WTC11 (cell line): ENCODE data around the gene XRCC5. TPM values are rescaled to one million over a fixed set of nuclear protein-coding genes. Genes with fewer than 3 reads are reported as not detected.

ENCODE experiments used
- ATAC-seq: fragments of 200-7000 bp; cut with Tn5 transposase; 2 replicates; pipeline ENCODE4 v1.10.0; 2021; ENCODE audit warnings: mild to moderate bottlenecking, moderate library complexity
- CTCF ChIA-PET: fragments of 300-600 bp; sonication (Branson Sonifier 250); formaldehyde crosslinking; loops from one replicate; lab custom pipeline; 2021; ENCODE audit warnings: antibody characterized with exemption; lab: Charles Lee
- POLR2A ChIA-PET: fragments of 350-600 bp; sonication (Branson Sonifier 250); formaldehyde crosslinking; loops from one replicate; lab custom pipeline; 2021; ENCODE audit warnings: antibody characterized with exemption; lab: Charles Lee
- DNase-seq: peaks from one replicate; pipeline ENCODE4 v3.0.0; 2021; ENCODE audit warnings: low spot score
- H3K27ac Mint-ChIP-seq: 2 replicates; pipeline ENCODE4 v1.8.0; 2021; ENCODE audit warnings: mixed read lengths
- H3K27me3 Mint-ChIP-seq: 2 replicates; pipeline ENCODE4 v1.8.0; 2021; ENCODE audit warnings: low read depth, mild to moderate bottlenecking, moderate library complexity, mixed read lengths
- H3K36me3 Mint-ChIP-seq: 2 replicates; pipeline ENCODE4 v1.8.0; 2021; ENCODE audit warnings: mixed read lengths
- H3K4me1 Mint-ChIP-seq: 2 replicates; pipeline ENCODE4 v1.8.0; 2022; ENCODE audit warnings: mixed read lengths
- H3K4me3 Mint-ChIP-seq: 2 replicates; pipeline ENCODE4 v1.8.0; 2021; ENCODE audit warnings: mild to moderate bottlenecking, moderate library complexity, mixed read lengths
- H3K9me3 Mint-ChIP-seq: 2 replicates; pipeline ENCODE4 v1.8.0; 2021; ENCODE audit warnings: mixed read lengths
- ESRRA ChIP-seq: sonication (generic); formaldehyde crosslinking; IDR thresholded peaks from 2 replicates; pipeline ENCODE4 v1.8.1; 2022; ENCODE audit warnings: mild to moderate bottlenecking, missing genetic modification reagents, borderline replicate concordance
- FOXJ3 ChIP-seq: sonication (generic); formaldehyde crosslinking; IDR thresholded peaks from 2 replicates; pipeline ENCODE4 v1.9.0; 2021; ENCODE audit warnings: missing genetic modification reagents, mild to moderate bottlenecking, borderline replicate concordance
- FOXK1 ChIP-seq: sonication (generic); formaldehyde crosslinking; IDR thresholded peaks from 2 replicates; pipeline ENCODE4 v1.8.0; 2022; ENCODE audit warnings: mild to moderate bottlenecking, moderate library complexity, missing genetic modification reagents
- GABPB1 ChIP-seq: sonication (generic); formaldehyde crosslinking; IDR thresholded peaks from 2 replicates; pipeline ENCODE4 v1.8.1; 2023; ENCODE audit warnings: mild to moderate bottlenecking, missing genetic modification reagents
- GRHL2 ChIP-seq: fragments of 250-450 bp; sonication (Bioruptor Pico); IDR thresholded peaks from 2 replicates; pipeline ENCODE4 v1.8.0; 2022; ENCODE audit warnings: mild to moderate bottlenecking, moderate library complexity; ENCODE audit not compliant: insufficient replicate concordance, severe bottlenecking
- JAZF1 ChIP-seq: fragments of 250-450 bp; sonication (Bioruptor Pico); IDR thresholded peaks from 2 replicates; pipeline ENCODE4 v1.9.0; 2021; ENCODE audit warnings: moderate library complexity, mild to moderate bottlenecking, inconsistent platforms
- NFYB ChIP-seq: sonication (generic); formaldehyde crosslinking; conservative IDR thresholded peaks from 2 replicates; pipeline ENCODE4 v1.8.0; 2022; ENCODE audit warnings: low read depth, missing genetic modification reagents
- NR1H2 ChIP-seq: sonication (generic); formaldehyde crosslinking; IDR thresholded peaks from 2 replicates; pipeline ENCODE4 v1.9.0; 2021; ENCODE audit warnings: mild to moderate bottlenecking, moderate library complexity, missing genetic modification reagents
- NR2C2 ChIP-seq: sonication (generic); formaldehyde crosslinking; IDR thresholded peaks from 2 replicates; pipeline ENCODE4 v1.8.0; 2022; ENCODE audit warnings: mild to moderate bottlenecking, missing genetic modification reagents
- OVOL2 ChIP-seq: fragments of 250-450 bp; sonication (Bioruptor Pico); IDR thresholded peaks from 2 replicates; pipeline ENCODE4 v1.9.0; 2021; ENCODE audit warnings: mild to moderate bottlenecking, borderline replicate concordance
- PRRX2 ChIP-seq: fragments of 250-450 bp; sonication (Bioruptor Pico); IDR thresholded peaks from 2 replicates; pipeline ENCODE4 v1.8.0; 2021; ENCODE audit warnings: mild to moderate bottlenecking
- RORB ChIP-seq: fragments of 250-450 bp; sonication (Bioruptor Pico); IDR thresholded peaks from 2 replicates; pipeline ENCODE4 v1.9.0; 2021; ENCODE audit warnings: mild to moderate bottlenecking
- SMAD3 ChIP-seq: sonication (generic); formaldehyde crosslinking; IDR thresholded peaks from 2 replicates; pipeline ENCODE4 v1.8.0; 2022; ENCODE audit warnings: missing genetic modification reagents, mild to moderate bottlenecking, borderline replicate concordance
- SP1 ChIP-seq: sonication (generic); formaldehyde crosslinking; conservative IDR thresholded peaks from 2 replicates; pipeline ENCODE4 v1.8.1; 2022; ENCODE audit warnings: missing genetic modification reagents
- TEAD1 ChIP-seq: sonication (generic); formaldehyde crosslinking; IDR thresholded peaks from 2 replicates; pipeline ENCODE4 v1.8.0; 2022; ENCODE audit warnings: mild to moderate bottlenecking, missing genetic modification reagents
- ZNF671 ChIP-seq: fragments of 250-450 bp; sonication (Bioruptor Pico); IDR thresholded peaks from 2 replicates; pipeline ENCODE4 v1.8.0; 2021; ENCODE audit warnings: mild to moderate bottlenecking
- total RNA-seq: library from RNA; stranded (reverse); gene quantifications from 3 replicates; pipeline ENCODE4 v1.2.3, GENCODE V29; 2021
- TF ChIP-seq, protein P1 (sequence below): sonication (generic); formaldehyde crosslinking; IDR thresholded peaks from 2 replicates; pipeline ENCODE4 v1.8.0; 2022; ENCODE audit warnings: mild to moderate bottlenecking, missing genetic modification reagents
- TF ChIP-seq, protein P2 (sequence below): fragments of 200-600 bp; IDR thresholded peaks from 2 replicates; pipeline ENCODE4 v1.8.0; 2022; ENCODE audit warnings: antibody characterized with exemption
- TF ChIP-seq, protein P3 (sequence below): sonication (generic); formaldehyde crosslinking; conservative IDR thresholded peaks from 2 replicates; pipeline ENCODE4 v1.8.1; 2022; ENCODE audit warnings: mild to moderate bottlenecking, missing genetic modification reagents
- TF ChIP-seq, protein P4 (sequence below): sonication (generic); formaldehyde crosslinking; IDR thresholded peaks from 2 replicates; pipeline ENCODE4 v1.8.0; 2022; ENCODE audit warnings: mild to moderate bottlenecking, missing genetic modification reagents
- TF ChIP-seq, protein P5 (sequence below): fragments of 250-450 bp; sonication (Bioruptor Pico); IDR thresholded peaks from 2 replicates; pipeline ENCODE4 v1.9.0; 2021; ENCODE audit warnings: mild to moderate bottlenecking, borderline replicate concordance
- TF ChIP-seq, protein P6 (sequence below): sonication (generic); formaldehyde crosslinking; IDR thresholded peaks from 2 replicates; pipeline ENCODE4 v1.8.1; 2023; ENCODE audit warnings: mild to moderate bottlenecking, missing genetic modification reagents
- TF ChIP-seq, protein P7 (sequence below): sonication (generic); formaldehyde crosslinking; IDR thresholded peaks from 2 replicates; pipeline ENCODE4 v1.8.1; 2022; ENCODE audit warnings: low read depth, missing genetic modification reagents, borderline replicate concordance
- TF ChIP-seq, protein P8 (sequence below): fragments of 250-450 bp; sonication (Bioruptor Pico); IDR thresholded peaks from 2 replicates; pipeline ENCODE4 v2.1.2; 2022; ENCODE audit warnings: mild to moderate bottlenecking, moderate library complexity

XRCC5 gene
- total RNA-seq, 1 experiment from 2014 or later, result 522 TPM

DNA sequence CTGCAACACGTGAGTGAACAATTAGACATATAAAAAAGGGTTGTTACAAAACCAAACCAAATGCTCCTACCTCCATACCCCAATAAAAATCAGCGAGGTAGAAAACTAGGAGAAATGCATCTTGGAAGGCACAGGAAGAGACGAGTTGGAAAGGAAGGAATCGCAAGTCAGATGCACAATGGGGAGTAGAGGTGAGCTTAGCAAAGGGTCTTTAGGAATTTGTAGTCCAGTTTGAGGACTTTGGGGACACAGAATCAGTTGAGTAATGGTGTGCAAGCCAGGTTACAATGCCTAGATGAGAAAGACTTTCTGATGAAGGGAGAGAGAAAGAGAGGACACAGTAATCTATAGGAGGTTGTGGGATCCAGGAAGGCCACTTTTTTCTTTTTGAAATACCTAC, 35.7 kb downstream of the XRCC5 start (continued):
- TF ChIP-seq, protein P1, sequence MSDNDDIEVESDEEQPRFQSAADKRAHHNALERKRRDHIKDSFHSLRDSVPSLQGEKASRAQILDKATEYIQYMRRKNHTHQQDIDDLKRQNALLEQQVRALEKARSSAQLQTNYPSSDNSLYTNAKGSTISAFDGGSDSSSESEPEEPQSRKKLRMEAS (CRISPR knock-in tag), result no peak
- TF ChIP-seq, protein P2, sequence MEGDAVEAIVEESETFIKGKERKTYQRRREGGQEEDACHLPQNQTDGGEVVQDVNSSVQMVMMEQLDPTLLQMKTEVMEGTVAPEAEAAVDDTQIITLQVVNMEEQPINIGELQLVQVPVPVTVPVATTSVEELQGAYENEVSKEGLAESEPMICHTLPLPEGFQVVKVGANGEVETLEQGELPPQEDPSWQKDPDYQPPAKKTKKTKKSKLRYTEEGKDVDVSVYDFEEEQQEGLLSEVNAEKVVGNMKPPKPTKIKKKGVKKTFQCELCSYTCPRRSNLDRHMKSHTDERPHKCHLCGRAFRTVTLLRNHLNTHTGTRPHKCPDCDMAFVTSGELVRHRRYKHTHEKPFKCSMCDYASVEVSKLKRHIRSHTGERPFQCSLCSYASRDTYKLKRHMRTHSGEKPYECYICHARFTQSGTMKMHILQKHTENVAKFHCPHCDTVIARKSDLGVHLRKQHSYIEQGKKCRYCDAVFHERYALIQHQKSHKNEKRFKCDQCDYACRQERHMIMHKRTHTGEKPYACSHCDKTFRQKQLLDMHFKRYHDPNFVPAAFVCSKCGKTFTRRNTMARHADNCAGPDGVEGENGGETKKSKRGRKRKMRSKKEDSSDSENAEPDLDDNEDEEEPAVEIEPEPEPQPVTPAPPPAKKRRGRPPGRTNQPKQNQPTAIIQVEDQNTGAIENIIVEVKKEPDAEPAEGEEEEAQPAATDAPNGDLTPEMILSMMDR, result no peak
- TF ChIP-seq, protein P3, sequence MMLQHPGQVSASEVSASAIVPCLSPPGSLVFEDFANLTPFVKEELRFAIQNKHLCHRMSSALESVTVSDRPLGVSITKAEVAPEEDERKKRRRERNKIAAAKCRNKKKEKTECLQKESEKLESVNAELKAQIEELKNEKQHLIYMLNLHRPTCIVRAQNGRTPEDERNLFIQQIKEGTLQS (CRISPR knock-in tag), result no peak
- TF ChIP-seq NR2C2 (CRISPR knock-in tag) (no peak), FOXJ3 (CRISPR knock-in tag) (no peak), RORB (no peak), GABPB1 (CRISPR knock-in tag) (no peak), SMAD3 (CRISPR knock-in tag) (no peak)
- TF ChIP-seq, protein P4, sequence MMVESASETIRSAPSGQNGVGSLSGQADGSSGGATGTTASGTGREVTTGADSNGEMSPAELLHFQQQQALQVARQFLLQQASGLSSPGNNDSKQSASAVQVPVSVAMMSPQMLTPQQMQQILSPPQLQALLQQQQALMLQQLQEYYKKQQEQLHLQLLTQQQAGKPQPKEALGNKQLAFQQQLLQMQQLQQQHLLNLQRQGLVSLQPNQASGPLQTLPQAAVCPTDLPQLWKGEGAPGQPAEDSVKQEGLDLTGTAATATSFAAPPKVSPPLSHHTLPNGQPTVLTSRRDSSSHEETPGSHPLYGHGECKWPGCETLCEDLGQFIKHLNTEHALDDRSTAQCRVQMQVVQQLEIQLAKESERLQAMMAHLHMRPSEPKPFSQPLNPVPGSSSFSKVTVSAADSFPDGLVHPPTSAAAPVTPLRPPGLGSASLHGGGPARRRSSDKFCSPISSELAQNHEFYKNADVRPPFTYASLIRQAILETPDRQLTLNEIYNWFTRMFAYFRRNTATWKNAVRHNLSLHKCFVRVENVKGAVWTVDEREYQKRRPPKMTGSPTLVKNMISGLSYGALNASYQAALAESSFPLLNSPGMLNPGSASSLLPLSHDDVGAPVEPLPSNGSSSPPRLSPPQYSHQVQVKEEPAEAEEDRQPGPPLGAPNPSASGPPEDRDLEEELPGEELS (CRISPR knock-in tag), result no peak

DNA sequence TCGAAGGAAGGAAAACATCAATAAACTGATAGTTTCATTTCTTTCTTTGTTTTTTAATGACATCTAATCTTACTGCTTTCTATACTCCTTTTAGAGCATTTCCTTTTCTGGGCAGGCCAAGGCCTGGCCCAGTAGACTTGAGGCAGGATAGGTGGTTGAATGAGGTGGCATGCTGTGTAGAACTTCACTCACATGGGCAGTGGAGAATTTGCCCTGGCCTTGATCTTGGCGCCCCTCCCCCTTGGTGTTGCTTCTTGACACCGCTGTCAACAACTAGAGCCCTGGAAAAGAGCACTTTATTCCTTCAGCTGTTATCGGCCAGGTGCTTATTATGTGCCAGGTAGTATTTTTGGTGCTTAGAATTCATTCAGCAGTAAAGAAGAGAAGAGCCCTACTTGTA, 37.4 kb downstream of the XRCC5 start:
- POLR2A ChIA-PET, result no interaction called here
- H3K4me1 Mint-ChIP-seq, result peaks cover 10% of the 10 kb centered on the region
- peaks cover 55% of the 10 kb centered on the region for H3K36me3 Mint-ChIP-seq
- no peaks in the 10 kb centered on the region for H3K27me3 Mint-ChIP-seq
- no peaks in the 10 kb centered on the region for H3K9me3 Mint-ChIP-seq
- peak; percentile 45; the same call in 1 of the 2 replicates for ATAC-seq
- peak overlapping the region; percentile 73 for H3K27ac Mint-ChIP-seq
- no peak for DNase-seq
- no peak overlapping the region for H3K4me3 Mint-ChIP-seq
- CTCF ChIA-PET, result no interaction called here
- TF ChIP-seq NFYB (no peak), TEAD1 (CRISPR knock-in tag) (no peak), ZNF671 (CRISPR knock-in tag) (no peak), NR1H2 (CRISPR knock-in tag) (no peak), SMAD3 (CRISPR knock-in tag) (no peak), GRHL2 (CRISPR knock-in tag) (no peak), SP1 (CRISPR knock-in tag) (no peak), PRRX2 (CRISPR knock-in tag) (no peak), JAZF1 (CRISPR knock-in tag) (no peak), OVOL2 (no peak), FOXK1 (CRISPR knock-in tag) (no peak), ESRRA (CRISPR knock-in tag) (no peak), GABPB1 (CRISPR knock-in tag) (no peak)
- TF ChIP-seq, protein P5, sequence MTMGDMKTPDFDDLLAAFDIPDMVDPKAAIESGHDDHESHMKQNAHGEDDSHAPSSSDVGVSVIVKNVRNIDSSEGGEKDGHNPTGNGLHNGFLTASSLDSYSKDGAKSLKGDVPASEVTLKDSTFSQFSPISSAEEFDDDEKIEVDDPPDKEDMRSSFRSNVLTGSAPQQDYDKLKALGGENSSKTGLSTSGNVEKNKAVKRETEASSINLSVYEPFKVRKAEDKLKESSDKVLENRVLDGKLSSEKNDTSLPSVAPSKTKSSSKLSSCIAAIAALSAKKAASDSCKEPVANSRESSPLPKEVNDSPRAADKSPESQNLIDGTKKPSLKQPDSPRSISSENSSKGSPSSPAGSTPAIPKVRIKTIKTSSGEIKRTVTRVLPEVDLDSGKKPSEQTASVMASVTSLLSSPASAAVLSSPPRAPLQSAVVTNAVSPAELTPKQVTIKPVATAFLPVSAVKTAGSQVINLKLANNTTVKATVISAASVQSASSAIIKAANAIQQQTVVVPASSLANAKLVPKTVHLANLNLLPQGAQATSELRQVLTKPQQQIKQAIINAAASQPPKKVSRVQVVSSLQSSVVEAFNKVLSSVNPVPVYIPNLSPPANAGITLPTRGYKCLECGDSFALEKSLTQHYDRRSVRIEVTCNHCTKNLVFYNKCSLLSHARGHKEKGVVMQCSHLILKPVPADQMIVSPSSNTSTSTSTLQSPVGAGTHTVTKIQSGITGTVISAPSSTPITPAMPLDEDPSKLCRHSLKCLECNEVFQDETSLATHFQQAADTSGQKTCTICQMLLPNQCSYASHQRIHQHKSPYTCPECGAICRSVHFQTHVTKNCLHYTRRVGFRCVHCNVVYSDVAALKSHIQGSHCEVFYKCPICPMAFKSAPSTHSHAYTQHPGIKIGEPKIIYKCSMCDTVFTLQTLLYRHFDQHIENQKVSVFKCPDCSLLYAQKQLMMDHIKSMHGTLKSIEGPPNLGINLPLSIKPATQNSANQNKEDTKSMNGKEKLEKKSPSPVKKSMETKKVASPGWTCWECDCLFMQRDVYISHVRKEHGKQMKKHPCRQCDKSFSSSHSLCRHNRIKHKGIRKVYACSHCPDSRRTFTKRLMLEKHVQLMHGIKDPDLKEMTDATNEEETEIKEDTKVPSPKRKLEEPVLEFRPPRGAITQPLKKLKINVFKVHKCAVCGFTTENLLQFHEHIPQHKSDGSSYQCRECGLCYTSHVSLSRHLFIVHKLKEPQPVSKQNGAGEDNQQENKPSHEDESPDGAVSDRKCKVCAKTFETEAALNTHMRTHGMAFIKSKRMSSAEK (CRISPR knock-in tag), result no peak
- TF ChIP-seq, protein P6, sequence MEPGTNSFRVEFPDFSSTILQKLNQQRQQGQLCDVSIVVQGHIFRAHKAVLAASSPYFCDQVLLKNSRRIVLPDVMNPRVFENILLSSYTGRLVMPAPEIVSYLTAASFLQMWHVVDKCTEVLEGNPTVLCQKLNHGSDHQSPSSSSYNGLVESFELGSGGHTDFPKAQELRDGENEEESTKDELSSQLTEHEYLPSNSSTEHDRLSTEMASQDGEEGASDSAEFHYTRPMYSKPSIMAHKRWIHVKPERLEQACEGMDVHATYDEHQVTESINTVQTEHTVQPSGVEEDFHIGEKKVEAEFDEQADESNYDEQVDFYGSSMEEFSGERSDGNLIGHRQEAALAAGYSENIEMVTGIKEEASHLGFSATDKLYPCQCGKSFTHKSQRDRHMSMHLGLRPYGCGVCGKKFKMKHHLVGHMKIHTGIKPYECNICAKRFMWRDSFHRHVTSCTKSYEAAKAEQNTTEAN (CRISPR knock-in tag), result no peak
- TF ChIP-seq, protein P7, sequence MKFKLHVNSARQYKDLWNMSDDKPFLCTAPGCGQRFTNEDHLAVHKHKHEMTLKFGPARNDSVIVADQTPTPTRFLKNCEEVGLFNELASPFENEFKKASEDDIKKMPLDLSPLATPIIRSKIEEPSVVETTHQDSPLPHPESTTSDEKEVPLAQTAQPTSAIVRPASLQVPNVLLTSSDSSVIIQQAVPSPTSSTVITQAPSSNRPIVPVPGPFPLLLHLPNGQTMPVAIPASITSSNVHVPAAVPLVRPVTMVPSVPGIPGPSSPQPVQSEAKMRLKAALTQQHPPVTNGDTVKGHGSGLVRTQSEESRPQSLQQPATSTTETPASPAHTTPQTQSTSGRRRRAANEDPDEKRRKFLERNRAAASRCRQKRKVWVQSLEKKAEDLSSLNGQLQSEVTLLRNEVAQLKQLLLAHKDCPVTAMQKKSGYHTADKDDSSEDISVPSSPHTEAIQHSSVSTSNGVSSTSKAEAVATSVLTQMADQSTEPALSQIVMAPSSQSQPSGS (CRISPR knock-in tag), result no peak
- TF ChIP-seq, protein P1 (CRISPR knock-in tag), result no peak
- TF ChIP-seq, protein P8, sequence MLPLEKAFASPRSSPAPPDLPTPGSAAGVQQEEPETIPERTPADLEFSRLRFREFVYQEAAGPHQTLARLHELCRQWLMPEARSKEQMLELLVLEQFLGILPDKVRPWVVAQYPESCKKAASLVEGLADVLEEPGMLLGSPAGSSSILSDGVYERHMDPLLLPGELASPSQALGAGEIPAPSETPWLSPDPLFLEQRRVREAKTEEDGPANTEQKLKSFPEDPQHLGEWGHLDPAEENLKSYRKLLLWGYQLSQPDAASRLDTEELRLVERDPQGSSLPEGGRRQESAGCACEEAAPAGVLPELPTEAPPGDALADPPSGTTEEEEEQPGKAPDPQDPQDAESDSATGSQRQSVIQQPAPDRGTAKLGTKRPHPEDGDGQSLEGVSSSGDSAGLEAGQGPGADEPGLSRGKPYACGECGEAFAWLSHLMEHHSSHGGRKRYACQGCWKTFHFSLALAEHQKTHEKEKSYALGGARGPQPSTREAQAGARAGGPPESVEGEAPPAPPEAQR (CRISPR knock-in tag), result no peak
